ENCODE data around the gene IGDCC3.

Gene IGDCC3

DNA sequence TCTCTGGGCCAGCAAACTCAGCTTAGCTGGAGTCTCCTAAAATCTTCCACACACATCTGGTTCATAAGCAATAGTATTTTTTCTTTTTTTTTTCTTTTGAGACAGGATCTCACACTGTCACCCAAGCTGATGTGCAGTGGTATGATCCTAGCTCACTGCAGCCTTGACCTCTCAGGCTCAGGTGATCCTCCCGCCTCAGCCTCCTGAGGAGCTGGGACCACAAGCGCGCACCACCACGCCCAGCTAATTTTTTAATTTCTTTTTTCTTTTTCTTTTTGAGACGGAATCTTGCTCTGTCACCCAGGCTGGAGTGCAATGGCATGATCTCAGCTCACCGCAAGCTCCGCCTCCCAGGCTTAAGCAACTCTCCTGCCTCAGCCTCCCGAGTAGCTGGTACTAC is 39.0 kb downstream of the IGDCC3 start:
- DNase-seq = no peak

DNA sequence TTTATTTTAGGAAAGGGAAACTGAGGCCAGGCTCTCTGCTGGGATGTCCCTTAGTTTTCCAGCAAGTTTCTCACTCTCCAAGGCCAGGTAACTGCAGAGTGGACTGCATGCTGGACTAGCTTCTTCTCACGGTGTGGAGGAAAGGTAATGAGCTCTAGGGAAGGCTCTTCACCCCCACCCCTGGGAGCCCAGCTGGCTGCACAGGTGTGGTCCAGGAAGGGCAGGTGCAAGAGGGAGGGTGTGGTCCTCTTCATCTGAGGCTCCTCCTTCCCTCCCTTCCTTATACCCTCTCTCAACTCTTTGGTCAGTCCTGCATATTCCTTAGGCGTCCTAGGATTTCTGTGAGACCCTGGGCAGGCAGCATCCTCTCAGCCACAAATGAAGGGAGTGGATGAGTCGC is 39.4 kb downstream of the IGDCC3 start:
- DNase-seq = no peak

DNA sequence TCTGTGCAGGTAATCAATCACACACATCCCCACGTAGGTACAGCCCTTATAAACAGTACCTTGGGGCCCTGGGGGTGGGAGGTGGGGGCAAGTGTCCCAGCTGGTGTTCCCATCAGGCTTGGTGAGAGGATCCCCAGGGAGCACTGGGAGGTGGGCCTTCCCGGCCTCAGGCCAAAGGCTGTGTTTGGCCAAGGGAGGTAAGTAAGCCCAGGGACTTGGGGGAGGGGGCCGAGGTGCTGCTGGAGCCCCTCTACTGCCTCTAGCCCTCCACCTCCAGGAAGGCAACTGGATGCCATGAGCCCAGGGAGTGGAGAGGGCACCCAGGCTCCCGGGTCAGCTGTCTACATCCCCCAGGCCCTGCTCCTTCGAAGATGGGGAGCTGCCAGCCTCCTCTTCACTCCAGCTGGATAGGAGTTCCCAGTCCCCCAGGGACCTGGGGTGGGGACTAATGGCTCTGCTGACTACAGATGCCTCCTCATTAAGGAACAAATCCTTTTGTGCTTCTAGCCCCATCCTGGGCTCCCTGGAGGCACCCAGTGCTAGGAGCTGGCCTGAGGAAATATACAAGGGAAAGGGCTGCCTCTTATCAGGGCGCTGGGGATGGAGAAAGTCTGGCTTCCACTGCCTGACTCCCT is 40.2 kb downstream of the IGDCC3 start:
- no peak for DNase-seq

DNA sequence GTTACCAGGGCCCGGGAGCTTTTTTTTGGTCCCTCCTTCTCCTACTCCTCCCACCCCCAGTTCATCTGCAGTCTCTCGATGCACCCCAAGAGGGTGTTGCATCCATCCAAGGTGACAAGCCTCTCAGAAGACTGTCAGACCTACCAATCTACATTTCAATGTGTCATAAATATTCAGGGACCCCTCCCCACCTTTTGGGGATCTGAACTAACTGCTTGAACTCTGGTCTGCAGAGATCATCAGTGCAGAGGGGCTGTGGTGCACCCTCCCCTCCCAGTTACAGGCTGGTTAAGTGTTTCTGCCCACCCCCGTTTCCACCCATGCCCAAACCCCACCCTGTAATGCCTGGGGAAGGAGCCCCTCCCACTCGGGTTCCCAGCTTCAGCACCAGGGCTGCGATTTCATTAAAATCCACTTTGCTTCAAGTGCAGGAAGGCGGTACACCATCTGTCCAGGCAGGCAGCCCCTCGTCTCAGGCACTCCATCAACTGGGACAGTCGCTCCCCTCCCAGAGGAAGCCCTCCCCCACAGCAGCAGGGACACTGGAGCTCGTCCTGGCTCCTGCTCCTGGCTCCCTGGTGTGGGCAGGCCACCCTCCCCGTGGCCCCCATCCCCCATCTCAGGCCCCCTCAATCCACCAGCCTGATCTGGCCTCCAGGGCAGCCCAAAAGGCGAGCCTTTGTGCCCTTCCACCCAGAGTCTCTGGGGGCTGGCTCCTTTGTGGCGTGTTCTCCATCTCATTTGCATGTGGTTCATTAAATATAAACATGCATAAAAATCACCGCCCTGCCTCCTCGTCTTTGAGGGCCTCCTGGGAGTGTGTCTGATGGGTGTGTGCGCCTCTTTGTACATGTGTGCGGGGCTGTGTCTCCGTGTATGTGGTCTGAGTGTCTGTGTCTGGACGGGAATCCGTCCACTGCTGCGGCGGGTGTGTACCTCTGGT is 41.0 kb downstream of the IGDCC3 start:
- DNase-seq = no peak

DNA sequence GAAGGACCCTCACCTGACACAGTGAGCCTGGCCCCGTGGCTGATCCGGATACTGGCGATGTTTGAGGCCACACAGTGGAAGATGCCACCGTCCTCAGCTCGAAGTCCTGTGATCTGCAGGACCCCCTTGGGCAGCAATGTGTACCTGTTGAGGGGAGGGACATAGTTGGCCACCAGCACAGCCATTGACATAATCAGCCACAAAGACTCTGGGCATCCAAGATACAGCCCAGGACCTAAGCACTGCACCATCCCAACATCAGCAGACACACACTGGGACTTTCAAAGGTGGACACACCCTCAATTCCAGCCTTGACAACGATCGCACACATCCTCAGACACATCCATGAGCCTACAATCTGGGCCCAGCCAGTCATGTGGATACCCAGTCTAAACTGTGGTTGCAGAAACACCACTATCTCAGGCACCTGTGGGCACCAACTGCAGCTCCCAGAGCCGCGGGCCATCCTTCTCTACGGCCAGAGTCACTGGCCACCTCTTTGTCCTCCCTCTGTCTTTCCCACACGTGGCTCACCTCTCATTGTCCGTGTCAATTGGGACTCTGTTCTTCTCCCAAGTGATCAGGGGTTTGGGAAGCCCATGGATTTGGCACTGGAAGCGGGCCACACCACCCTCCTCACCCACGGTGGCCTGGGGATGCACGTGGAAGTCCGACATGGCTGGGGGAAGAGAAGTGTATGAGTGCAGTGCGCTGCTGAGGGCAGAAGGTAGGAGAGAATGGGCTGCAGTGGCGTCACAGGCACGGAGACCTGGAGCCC is 42.3 kb downstream of the IGDCC3 start:
- no peak for DNase-seq

DNA sequence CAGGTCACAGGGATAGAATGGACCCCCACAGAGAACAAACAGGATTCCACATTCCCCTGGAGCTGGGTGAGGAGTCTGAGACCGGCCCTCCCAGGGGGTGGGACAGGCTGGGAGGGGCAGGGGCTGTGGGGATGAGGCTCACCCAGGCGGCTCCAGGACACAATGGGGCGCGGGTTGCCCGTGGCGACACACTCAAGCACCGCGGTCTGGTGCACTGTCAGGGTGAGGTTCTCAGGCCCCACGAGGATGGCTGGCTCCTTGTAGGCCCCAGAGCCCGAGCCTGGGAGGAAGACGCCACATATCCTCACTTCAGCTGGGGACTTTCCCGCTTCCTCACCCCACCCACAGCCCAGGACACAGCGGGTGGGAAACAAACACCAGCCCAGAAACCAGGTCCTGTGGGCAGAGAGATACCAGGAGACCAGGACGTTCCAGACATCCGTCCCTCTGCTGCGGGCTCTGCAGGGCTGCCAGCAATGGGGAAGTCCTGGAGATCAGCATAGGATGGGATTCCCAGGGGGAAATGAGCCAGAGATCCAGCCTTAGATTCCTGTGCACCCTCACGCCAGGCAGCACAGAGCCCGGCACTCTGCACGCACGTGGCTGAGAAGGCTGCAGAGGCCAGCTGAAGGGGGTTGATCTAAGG is 43.1 kb downstream of the IGDCC3 start:
- DNase-seq = no peak

DNA sequence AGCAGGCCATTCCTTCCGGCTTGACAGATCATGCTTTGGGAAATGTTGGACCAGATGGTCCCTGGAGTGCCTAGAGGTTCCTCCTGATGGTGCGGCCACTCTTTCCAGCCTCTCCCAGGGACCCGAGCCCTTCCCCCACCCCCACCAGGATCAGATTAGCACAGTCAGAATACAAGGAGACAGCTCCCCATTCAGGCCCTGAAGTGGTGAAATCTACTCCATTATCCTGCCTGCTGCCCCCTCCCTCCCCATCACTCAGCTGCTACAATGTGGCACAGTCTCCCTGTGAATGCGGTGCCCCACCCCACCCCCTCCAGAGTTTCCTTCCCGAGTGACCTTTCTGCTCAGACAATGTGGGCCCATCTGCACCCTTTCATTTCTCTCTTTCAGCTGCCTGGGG is 43.9 kb downstream of the IGDCC3 start:
- DNase-seq = no peak

DNA sequence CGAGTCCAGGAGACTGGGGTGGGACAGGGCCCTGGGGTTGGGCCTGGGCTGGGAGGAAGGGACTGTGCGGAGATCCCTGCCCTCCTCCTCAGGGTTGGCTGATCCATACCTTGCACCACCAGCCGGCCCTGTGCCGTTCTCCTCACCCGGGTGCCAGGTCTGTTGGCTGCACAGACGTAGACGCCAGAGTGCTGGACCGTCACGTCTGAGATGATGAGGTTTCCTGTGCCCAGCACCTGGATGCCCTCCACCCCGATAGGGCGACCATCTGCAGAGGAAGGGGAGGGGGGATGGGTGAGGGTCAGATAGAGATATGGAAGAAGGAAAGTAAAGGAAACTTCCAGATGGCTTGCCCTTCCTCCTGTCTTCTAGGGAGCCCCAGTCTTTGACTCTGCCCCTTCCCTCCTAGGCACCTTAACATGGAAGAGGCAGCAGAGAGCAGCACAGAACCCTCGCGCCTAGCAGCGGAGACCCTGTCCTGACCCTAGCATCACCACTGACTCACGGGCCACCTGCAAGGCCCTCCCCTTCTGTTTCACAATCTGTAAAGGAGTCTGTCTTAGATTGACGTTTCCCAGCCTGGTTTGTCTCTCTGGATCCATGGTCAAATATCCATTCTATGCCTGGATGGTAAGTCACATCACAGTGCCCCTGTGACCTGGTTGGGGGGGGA is 44.5 kb downstream of the IGDCC3 start:
- no peak for DNase-seq

DNA sequence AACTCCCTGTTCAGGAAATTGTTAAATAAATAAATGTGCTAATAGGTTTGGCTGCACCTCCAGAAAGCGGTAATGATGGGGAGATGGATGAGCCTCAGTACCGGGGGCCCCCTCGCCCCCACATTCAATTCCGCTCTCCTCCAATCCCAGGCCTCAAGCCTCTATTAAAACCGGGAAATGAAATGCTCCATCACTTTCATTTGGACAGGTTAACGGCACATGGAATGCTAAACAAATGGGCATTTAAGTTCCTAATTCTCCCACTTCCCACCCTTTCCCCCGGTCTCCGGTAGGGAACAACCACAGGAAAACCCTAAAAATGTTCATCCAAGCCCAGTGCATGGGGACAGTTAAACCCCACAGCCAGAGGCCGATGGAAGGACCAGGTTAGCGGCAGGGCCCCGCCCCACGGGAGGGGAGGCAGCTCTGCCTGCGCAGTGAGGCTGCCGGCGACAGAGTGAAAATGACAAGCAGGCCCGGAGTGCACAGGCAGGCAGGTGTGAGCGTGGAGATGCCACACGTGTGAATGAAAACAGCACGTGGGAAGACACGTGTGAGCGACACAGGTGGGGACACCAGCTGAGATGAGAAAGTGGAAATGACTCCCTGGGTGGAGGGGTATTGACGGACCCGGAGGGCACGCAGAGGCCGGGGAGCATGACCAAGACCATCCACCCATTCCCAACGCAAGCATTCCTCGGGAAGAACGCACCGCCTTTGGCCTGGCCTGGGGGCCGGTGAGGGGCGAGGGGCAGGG is 45.2 kb downstream of the IGDCC3 start:
- DNase-seq = no peak

DNA sequence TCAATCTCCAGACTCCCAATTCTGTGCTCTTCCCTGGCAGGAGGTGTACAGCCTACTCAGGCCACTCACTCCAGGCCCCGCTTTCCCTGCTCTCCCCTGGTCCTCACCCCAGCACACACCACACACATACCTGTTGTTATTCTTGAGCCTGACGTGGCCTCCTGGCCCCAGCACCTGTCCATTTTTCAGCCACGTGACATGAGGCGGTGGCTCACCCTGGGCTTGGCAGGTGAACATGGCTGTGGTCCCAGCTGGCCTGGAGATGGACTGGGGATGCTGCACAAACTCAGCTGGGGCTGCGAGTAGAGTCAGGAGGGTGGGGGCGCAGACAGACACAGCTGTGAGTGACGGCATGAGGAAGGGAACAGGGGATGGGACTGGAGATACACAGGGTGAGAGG is 46.0 kb downstream of the IGDCC3 start:
- DNase-seq = no peak

DNA sequence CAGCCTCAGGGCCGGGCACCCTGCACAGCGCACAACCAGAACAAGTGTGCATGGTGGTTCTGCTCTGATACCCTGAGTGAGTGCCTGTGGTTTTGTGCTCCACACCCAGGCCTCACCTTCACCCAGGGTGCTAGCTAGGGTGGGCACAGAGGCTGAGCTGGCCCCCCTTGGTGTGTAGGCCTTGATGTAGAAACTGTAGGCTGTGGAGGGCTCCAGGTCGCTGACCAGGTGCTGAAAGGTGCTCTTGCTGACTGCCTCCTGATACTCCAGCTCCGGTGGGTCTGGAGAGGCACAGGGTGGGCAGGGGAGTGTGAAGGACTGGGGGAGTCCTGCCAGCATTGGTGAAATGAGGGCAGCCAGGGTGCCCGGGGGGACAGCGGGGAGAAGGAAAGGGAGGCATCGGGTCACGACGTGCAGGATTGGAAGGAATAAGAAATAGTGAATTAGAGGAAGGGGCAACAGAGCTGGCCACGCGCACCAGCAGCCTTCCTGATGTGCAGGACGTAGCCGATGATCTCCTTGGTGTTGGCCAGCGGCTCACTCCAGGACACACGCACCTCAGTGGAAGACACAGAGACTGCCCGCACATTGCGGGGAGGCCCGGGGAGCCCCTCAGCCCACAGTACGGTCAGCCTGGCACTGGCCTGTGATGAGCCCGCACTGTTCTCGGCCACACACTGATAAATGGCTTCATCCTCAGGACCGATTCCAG is 46.7 kb downstream of the IGDCC3 start:
- DNase-seq = no peak

DNA sequence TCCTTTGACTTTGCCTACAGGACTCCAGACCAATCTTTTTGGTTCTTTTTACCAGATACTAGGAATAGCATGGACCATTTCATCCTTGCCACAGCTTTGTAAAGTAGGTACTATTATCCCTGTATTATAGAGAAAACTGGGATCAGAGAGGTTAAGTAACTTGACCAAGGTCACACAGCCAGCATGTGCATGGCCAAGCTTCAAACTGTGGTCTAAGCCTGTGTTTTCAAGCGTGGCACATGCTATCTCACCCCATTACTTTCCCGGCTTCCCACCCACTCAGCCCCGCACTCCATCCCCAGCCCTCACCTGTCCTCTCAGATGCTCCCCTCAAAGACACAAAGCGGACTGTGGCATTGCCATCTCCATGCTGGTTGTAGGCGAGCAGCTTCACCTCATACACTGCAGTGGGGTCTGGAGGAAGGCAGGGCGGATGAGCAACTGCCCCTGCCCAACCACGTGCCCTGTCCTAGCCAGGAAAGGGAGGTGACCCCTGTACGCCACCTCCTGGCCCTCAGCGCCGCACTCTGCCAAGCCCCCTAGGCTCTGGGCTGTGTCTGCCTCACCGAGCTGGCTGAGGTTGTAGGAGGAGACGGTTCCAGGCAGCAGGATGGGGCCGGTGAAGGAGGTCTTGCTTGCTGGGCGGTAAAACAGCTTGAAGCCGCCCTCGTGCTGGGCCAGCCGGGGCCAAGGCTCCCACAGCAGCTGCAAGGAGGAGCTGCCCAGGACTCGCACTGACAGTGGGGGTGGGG is 47.6 kb downstream of the IGDCC3 start:
- DNase-seq = no peak

DNA sequence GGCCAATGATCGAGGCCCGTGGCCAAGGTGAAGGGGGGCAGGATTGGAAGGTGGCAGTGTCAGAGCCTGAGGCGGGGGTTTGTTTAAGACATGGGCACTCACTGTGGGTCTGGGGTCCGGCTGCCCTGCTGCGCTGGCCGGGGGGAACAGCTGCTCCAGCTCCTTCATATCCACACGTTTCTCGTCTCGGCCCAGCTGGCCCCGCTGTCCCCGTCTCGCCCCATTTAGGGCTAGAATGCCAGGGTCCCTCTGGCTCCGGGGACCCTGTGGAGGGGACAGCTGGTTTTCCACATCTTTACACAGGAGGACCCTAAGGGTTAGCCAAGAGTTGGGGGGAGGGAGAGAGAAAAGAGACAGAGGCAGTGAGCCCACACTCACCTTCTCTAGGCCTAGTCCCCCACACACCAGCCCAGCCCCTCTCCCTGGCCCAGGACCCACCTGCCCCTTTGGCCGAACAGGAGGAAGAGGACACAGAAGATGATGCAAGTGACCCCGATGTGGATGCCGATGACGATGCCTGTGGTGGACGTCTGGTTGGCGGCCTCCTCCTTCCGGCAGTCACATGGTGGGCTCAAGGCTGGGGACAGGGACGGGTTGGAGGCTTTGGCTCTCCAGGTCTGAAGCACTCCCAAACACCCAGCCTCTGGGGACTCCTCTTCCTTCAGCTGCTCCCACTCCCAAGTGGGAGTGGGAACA is 48.4 kb downstream of the IGDCC3 start:
- no peak for DNase-seq

DNA sequence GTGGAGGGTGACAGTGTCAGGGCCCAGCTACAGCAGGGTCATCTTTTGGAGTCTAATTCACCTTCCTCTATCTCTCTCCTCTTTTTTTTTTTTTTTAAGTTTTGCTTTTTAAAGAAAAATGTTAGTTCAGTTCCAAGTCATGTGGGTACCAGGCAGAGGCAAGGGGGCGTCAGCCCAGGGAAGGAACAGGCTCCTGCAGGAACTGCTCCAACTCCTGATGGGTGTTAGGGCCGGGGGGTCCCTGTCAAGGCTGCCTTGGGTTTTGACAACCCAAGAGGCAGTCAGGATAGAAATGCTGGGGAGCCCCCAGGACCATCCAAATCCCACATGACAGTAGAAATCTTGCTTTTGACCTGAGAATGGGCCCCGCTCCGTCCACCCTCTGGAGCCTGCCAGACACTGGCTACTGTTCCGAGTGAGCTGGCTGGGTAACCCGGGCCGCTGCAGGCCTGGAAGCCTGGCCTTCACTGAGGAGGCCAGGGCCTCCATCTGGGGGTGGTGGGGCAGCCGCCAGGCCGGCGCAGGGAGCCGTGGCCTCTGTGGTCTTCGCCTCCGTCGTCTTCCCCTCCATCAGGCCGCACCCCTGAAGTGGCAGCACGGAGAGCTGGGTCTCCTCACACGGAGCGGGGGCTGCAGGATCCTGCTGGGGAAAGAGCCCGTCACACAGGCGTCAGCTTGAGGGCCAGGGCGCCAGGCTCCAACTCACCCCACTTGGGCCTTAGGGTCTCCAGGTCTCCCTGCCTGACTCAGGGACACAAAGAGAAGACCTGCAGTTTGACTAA is 49.1 kb downstream of the IGDCC3 start:
- DNase-seq = no peak

DNA sequence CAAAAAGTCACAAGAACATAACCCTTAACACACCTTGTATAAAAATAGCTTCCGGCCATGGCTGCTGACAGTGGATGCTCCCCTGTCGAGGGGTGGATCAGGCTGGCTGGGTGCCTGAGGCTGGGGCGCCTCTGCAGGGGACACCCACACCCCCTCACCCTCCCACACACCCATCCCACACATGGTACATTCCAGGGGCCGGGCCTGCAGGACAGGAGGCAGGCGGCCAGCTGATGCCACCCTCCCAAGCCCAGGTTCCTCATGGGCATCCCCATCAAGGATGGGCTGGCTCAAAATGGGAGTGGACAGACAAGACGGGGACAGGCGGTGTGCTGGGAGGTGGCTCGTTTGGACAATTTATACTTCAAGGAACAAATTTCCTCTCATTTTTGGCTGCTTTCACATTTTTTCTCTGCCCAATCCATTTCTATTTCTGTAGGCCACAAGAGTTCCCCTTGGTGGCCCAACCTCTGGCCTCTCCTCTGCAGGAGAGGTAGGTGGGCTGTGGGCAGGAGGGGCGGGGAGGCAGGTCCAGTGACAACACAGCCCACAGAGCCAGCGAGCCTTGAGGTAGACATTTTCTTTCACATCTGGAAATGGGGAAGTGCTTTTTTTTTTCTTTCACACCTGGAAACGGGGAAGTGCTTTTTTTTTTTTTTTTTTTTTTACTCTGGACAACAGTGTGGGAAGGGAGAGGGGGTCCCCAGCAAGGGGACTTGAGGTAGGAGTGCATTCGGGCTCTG is 50.0 kb downstream of the IGDCC3 start:
- no peak for DNase-seq

DNA sequence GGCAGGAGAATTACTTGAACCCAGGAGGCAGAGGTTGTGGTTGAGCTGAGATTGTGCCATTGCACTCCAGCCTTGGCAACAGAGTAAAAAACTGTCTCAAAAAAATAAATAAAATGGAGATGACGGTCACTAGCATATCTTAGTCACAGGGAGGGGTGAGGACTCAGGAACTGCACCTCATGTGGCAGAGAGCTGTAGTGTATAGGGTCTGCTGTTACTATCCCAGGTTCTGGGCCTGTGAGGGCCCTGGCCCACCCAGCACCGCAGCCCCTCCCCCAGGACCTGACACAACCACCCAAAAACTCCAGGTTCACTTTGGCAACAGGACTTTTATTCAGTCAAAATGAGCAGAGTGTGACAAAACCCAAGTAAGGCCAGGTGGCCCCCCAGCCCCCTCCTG is 51.0 kb downstream of the IGDCC3 start:
- DNase-seq = no peak

DNA sequence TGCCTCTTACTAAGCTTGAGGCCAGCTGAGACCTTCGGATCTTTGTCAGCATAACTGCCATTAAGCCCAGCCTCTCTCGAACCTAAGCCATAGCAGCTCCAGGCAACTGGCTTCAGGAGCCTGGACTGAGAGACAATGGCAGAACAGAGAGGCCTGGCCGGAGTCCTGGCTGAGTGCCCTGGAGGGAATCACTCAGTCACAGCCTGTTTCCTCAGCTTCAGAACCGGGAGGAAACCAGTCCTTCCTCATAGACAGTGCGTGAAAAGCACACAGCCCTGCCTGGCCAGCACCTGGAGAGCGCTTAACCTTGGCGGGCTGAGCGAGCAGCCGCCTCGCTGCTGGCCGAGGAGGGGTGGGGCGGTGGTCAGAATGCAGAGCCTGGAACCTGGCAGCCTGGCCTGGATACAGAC is 51.7 kb downstream of the IGDCC3 start:
- no peak for DNase-seq

DNA sequence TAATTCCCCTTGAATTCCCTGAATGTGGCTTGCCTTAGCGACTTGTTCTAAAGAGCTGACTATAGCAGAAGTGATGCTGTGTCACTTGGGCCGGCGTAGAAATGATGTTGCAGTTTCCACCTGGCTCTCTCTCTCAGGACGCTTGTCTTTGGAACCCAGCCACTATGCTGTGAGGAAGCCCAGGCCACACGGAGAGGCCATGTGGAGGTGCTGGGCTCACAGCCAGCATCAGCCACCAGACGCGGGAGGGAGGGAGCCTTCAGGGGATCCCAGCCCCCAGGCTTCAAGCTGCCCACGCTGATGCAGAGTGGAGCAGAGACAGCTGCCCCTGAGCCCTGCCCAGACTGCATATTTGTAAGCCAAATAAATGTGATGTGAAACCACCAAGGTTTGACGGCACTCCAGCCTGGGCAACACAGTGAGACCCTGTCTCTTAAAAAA is 54.7 kb downstream of the IGDCC3 start:
- no peak for DNase-seq
